GM18907 (cell line): ENCODE measurements around the gene MIA2.

Source experiments
- ATAC-seq: cut with Tn5 transposase; IDR thresholded peaks from one replicate; pipeline ENCODE4 v1.9.1; 2021; ENCODE audit warnings: mild to moderate bottlenecking, moderate library complexity; ENCODE audit not compliant: unreplicated experiment

The MIA2 gene

GRCh38 chr14:39433452-39433813, 199.7 kb downstream of the MIA2 start:
- no peak for ATAC-seq

- ATAC-seq, result no peak
Measured at GRCh38 chr14:39434401-39434800, 200.7 kb downstream of the MIA2 start.

GRCh38 chr14:39435241-39435640, 201.5 kb downstream of the MIA2 start:
- no peak for ATAC-seq
